Measurements from ENCODE around the gene KITLG.
A peak's percentile ranks its signal among the peaks of the same experiment; 100 is the strongest.
"Not testable (repeated sequence)": the region's sequence is repeated elsewhere in the genome, so short reads cannot be mapped to it uniquely, and the experiment has no call there.

KITLG gene

DNA sequence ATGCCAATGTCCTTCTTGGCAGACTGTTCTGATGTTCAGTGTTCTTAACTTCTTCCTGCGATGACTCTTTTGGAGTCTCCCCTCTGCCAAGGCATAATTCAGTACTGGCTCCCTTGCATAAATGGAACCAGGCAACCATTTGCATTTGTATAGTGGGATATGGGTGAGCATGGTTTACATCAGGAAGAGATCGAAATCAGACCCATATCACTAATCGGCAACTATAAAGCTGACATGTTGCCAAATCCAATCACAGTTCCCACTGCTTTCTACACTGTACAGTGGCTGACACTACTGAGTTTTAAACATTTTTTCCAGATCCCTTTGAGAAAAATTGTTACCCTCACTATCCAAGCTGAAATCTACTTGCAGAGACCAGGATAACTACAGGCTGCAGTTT lies 83.8 kb downstream of the KITLG start:
- no peak for DNase-seq

DNA sequence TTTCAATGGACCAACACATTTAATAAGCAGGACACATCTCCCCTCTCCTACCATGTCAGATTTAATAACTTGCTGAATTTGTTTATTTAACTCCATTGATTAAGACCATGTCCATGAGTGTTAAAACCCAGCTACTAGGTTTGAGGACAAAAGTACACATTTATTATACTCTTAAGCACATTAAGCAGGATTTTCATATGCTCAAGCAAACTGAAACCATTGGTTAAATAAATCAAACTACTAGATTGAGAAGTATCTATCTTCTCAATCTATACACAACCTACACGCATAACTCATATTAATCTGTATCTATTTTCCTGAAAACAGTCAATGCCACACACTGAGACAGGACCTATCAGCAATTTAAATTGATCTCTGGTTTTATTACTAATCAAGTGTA lies 85.2 kb downstream of the KITLG start:
- no peak for DNase-seq

DNA sequence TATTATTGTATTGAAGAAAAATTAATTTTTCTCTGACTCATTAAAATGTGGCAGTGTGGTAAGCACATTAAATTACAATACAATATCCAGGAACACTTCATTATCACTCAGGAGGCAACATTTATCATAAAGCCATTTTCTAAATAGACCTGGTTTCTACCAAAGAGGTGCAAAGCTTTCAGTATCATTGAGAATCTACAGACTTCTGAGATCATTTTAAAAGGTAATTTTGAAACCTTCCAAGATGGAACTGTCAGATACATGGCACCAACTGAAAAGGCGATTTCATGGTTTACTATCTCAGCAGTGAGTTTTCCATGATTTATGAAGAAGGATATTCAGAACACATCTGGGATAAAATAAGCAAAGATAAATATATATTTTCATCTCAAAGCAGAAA lies 85.8 kb downstream of the KITLG start:
- no peak for DNase-seq

DNA sequence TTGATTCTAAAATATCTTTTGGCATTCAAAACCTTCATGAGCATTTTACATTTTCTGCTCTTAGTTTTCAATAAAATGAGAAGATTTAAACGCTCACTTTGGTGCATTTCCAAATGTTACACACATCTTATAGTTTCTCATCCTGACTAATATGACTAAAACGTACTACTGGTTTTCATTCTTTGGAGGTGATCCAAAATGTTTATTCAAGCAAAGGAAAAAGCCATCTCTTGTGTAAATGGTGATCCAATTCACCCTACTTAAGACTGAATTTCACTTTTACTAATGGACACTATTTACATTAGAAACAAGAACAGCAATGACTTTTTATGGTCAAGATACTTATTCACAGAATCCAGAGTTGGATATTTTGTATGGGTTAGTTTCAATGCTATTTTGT lies 86.6 kb downstream of the KITLG start:
- no peak for DNase-seq

DNA sequence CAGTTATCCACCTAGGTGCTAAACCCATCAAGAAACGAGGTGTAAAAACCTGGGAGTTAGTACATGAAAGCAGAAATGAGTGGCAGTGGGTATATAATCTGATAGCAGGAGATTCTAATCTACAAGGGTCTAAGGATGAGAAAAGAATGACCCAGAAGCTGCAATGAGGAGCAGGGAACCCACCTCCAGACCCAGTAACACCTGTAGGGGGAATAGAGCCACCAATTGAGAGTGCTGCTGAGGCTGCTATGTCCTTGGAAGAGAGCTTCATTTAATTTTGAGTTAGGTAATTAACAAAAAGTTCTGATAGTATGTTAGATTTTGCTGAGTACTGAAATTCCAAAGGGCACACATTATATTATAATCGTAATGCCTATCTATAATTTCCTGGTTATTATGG lies 89.8 kb downstream of the KITLG start:
- DNase-seq = no peak

DNA sequence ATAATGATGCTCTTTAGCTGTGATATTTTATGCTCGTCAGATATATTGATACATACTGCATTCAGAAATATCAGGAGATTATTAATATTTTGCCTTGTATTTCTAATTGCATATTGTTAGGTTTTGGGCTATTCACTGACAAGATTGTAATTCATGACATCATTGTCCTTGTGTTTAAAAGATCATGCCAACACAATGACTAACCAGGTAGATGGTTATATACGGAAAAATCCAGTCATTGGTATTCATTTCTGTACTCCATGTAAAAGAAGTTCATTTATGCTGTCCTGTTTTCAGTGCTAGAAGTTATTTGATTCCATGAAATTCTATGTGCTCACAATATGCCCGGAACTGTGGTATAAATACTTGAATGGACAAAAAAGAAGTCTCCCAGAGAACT lies 107.5 kb downstream of the KITLG start:
- no peak for DNase-seq

DNA sequence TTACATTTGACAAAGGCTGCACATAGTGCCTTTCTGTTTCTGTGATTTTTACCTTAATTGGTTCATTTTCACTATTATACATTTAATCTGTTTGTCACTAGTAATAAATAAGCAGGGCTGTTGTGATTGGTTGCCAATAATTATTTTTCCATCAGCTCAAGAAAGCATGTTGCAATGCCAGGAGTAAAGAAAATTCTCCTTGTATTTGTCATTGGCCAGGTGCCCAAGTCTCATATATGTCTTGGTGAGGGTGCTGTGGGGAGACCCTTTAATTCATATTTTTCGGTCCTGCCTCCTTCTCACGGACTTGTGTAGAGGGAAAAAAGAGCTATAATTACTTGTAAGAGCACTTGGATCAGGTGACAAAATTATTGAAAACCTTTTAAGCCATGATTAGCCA lies 108.0 kb downstream of the KITLG start:
- DNase-seq = no peak

DNA sequence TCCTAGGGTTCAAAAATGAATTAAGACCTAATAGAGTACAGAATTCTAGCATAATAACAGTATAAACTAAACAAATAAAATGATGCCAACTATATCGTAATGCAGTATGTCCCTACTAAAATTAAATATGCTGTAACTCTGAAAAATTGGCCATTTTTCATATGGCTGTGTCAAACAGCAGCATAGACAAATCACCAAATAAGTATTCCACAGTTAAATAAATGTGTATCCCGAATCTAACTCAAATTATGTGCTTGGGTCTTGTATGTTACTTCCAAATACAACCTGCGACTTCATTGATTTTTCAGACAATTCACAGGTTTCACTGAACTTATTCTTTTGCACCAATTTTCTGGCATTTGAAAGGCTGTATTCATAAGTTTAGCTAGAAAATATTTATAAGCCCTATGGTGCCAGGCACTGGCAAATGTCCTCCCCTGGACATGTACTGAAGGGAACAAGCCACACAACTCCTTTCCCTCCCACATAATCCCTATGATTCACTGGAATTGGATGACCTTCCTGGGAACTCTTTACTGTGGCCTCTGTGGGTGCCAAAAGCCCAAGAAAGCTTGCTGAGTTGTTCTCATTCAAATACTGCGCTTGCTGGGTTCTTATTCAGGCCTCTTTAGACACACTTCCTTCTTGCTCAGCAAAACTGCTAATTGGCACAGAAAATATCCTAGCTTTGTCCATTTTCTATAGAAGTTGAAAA lies 108.8 kb downstream of the KITLG start:
- peak in 7 of 51 donors; percentile 3 to 21 (median 5) for DNase-seq

DNA sequence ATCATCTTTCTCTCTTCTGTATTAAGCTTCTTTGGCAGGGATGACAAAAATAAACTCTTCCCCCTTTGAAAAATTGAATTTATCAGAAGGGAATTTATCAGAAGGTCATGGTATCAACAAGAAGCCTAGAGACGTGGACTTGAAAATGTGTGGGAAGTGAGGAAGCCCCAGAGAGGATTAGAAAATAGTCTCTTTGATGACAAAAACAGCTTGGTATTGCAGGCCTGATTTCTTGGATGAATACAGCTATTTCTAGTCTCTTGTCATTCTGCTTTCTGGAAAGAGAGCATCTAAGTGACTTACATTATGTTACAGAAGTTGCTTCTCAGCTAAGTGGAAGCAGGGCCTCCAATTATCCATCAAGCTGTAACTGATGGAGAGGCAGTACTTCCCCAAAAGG lies 111.1 kb downstream of the KITLG start:
- DNase-seq = no peak

DNA sequence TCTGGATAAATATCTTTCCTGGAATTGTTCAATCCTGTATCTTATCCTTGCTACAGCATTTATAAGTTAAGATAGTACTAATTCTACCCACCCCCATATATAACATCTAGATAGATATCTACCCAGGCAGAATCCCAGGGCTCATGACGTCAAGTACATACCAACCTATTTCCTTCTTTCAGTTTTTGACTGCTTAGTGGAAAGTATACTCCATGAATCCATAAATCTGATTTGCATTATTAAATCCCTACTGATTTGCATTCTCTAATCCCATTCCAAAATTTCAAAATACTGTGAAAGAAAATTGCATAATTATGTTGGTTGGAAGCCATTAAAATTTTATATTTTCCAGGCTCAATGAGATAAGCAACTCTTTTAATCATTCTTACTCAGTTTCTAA lies 111.7 kb downstream of the KITLG start:
- DNase-seq = no peak

DNA sequence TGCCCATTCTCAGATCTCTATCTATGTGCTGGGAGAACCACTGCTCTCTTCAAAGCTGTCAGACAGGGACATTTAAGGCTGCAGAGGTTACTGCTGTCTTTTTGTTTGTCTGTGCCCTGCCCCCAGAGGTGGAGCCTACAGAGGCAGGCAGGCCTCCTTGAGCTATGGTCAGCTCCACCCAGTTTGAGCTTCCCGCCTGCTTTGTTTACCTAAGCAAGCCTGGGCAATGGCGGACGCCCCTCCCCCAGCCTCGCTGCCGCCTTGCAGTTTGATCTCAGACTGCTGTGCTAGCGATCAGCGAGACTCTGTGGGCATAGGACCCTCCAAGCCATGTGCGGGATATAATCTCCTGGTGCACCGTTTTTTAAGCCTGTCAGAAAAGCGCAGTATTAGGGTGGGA lies 113.6 kb downstream of the KITLG start:
- DNase-seq = not testable (repeated sequence)

DNA sequence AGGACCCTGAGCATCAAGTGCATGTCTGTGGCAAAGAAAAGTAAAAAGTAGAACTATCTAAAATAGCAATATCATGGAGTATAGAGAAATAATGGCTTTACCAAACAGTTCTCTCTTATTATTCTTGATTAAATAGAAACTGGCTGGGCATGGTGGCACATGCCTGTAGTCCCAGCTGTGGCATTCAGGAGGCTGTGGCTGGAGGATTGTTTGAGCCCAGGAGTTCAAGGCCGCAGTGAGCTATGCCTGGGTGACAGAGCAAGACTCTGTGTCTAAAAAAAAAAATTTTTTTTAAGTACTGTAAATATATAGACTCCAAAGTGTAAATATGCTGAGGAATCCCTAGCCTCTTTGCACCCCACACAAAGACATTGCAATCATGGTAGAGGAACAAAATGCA lies 121.9 kb downstream of the KITLG start:
- no peak for DNase-seq

DNA sequence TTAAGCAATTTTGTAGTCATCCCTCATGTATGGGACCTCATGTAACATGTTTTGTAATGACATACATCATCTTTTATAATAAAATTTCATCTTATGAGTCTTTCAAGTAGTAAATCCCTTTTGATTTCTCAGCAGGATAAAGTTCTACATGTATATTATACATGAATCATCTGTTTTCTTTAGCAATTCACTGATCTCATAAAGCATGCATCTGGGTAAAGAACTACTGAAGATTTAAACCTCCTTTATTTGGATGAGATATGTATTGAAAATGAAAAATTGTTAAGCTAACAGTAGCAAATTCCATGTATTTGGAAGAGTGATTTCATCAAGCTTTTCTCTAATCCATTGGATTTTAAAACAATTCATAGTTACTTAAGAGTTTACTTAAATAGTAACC lies 126.9 kb downstream of the KITLG start:
- no peak for DNase-seq

DNA sequence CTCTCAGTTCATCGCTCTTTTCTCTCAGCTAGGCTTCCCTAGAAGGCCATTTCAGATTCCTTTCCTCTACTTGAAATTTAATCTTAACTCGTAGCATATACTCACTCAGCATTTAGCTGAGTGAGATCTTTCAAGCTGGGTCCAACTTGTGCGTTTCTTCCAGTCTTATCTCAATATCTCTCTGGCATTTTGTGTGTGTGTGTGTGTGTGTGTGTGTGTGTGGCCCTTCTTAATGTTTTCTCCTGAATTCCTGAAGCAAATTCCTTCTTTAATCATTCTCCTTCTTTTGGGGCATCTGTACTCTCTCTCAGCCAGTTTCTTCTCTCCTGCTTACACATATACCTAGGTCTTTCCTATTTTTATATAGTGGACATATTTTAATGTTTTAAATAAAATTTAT lies 129.1 kb downstream of the KITLG start:
- no peak for DNase-seq

DNA sequence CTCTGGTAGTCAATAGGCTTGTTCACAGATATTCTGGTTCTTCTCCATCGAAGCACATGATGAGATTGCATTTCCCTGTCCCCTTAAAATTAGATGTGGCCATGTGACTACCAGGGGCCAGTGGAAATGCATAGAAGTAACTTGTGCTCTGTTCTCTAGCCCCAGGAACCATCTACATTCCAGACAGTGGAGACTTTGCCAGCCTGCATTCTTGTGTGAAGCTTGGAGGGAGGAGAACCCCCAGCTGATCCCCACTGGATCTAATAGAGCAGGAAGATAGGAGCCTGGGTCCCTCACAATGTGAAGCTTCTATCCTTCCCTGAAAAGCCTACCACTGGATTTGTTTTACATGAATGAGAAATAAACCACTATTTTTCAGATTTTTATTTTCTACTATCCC lies 130.1 kb downstream of the KITLG start:
- DNase-seq = no peak

DNA sequence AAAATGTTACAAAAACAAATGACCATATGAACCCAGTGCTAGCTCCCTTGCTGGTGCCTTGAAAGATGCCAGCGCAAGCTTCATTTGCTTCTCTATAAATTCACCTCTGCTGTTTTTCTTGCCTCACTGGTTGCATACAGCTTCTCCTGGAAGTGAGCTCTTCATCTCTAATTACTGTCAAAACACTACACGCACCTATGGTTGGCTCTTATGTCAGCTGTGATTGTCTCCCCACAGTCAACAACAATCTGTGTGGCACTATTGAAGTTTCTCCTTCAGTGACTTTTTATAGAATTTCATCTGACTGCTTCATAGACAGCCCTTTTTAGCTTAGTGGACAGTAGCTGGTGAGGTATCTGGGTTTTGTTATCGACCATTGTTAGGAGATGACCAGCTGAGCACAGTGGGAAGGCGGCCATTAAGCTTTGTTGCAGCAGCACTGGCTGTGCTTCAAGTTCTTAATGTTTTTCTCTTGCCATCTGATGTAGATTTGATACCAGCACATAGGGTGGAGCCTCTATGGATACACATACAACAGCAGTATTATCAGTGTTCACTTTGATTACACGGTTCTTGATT lies 131.8 kb downstream of the KITLG start:
- DNase-seq = no peak

DNA sequence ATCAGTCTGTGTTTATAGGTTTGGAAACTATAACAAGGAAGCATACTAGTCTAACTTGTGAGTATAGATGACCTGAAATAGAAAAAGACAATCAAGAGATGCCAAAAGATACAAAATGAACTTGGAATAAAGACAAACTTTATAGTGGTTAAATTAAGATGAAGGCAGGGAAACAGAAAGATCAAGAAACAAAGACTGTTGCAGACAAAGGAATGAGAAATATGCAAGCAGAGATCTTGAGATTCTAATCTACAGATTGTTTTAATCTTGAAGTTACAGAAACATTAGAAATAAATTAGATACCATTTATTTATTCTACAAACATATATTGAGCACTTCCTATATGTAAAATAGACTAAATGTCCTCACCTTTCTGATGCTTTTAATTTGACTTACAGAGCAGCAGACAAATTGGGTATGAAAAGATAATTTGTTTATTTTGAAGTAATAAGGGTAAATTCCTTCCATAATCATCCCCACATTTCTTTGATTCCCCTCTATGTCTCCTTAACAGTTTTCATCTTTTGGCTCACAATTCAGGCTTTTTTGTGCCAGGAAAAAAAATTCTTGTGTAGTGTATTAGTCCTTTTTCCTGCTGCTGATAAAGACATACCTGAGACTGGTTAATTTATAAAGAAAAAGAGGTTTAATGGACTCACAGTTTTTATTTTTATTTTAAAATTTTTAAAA lies 134.4 kb downstream of the KITLG start:
- DNase-seq = no peak

DNA sequence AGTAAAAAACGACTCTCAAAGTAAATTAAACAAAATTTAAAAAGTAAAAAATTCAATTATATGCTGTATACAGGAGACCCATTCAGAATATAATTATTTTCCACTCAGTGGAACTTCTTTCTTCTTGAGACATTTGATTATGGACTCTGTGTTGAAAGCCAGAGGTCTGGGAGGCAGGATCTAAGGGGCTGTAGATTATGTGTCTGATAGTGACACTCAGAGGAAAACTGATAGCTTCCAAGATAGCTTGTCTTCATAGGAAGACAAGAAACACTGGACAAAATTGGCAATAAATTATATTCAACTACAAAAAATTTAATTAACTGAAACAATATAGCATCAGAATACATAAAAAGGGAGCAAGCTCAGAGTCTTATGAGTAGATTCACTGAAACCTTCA lies 135.8 kb downstream of the KITLG start:
- DNase-seq = no peak
